ENCODE measurements around the gene SMOC2. TPM values are rescaled to one million over a fixed set of nuclear protein-coding genes. Genes with fewer than 3 reads are reported as not detected.

Gene SMOC2
- total and polyA plus RNA-seq, 2 donors (not counting 1 experiment from before 2014, with no cell fraction given), result 0.37 TPM; not detected in 1

GRCh38 chr6:168393126-168393870 is 47.7 kb upstream of the SMOC2 start:
- CTCF ChIA-PET, result no interaction called here
- POLR2A ChIA-PET, result no interaction called here

More at GRCh38 chr6:168393126-168393870, 47.7 kb upstream of the SMOC2 start:
- Histone ChIP-seq H4K20me1 (ENCODE audit: control insufficient read depth, insufficient read depth, low read length, poor library complexity, severe bottlenecking) (no peaks in the 10 kb centered on the region), H3K79me2 (ENCODE audit: control insufficient read depth, insufficient read depth, low read length) (no peaks in the 10 kb centered on the region), H3K9ac (ENCODE audit: low read length) (no peak overlapping the region), H3K27me3 (replicated peaks in 1 of 4; ENCODE audit: control extremely low read depth in 1 of 4, control insufficient read depth in 3 of 4, insufficient read depth in 4 of 4, low read length in 3 of 4) (no peaks in the 10 kb centered on the region), H3K4me3 (ENCODE audit: control extremely low read depth in 1 of 5, extremely low read depth in 1 of 5, insufficient read depth in 1 of 5, low read depth in 2 of 5, low read length in 4 of 5) (no peak overlapping the region), H3K9me3 (ENCODE audit: control extremely low read depth in 1 of 3, control insufficient read depth in 2 of 3, insufficient read depth in 1 of 3, low read length in 2 of 3) (peaks cover 0 to 18% (median 0%) of the 10 kb centered on the region in 3 donors), H3K36me3 (replicated peaks in 1 of 2; ENCODE audit: control extremely low read depth in 1 of 2, control insufficient read depth in 1 of 2, extremely low read depth in 1 of 2, insufficient read depth in 2 of 2, low read length in 1 of 2) (no peaks in the 10 kb centered on the region), H2AFZ (ENCODE audit: insufficient read depth, low read depth, low read length, poor library complexity, severe bottlenecking) (no peak overlapping the region), H3K4me1 (ENCODE audit: control insufficient read depth in 2 of 2, insufficient read depth in 2 of 2, low read length in 2 of 2) (no peaks in the 10 kb centered on the region), H3K27ac (ENCODE audit: low read length in 2 of 2) (no peak overlapping the region), H3K4me2 (replicated peaks; ENCODE audit: low read depth, low read length, poor library complexity, severe bottlenecking) (no peak overlapping the region)
- Mint-ChIP-seq H3K27me3 (no peaks in the 10 kb centered on the region), H3K9me3 (ENCODE audit: insufficient read depth) (peaks cover 4% of the 10 kb centered on the region), H3K4me3 (no peak overlapping the region), H3K4me1 (no peaks in the 10 kb centered on the region), H3K27ac (no peak overlapping the region)
- intact Hi-C loops (cut with micrococcal nuclease), result no loop called here
- no peak for ATAC-seq (ENCODE audit: low read depth)
- no peak for DNase-seq
- WGBS (ENCODE audit: insufficient coverage), result 88% methylated on average over 23 of the region's 23 CpGs
- no peak for TF ChIP-seq CTCF (IDR thresholded peaks at IDR 0.05)
- TF ChIP-seq EZH2 (IDR thresholded peaks at IDR 0.05; ENCODE audit: borderline replicate concordance, insufficient read depth, low read depth, low read length, poor library complexity, severe bottlenecking), result no peak

Measured in B cell (primary cell).